Peyer's patch (tissue), 4 donors: Measurements from ENCODE around the gene LIAS.

Experiments used
- POLR2A ChIP-seq, 2 donors: fragments of 450-650 bp; IDR thresholded peaks; one replicate each; pipeline ENCODE4 v1.5.1; 2017; ENCODE audit warnings: antibody characterized with exemption in 2 of 2, mild to moderate bottlenecking in 2 of 2, moderate library complexity in 2 of 2
- TF ChIP-seq, protein P1 (sequence below), 6 experiments: fragments of 450-650 bp in 4 of 6; fragments of 200-600 bp in 2 of 6; sonication (generic) in 1 of 6; IDR thresholded peaks; one replicate each; pipeline ENCODE4 v1.5.1; 2017 to 2019; ENCODE audit warnings: antibody characterized with exemption in 6 of 6, mild to moderate bottlenecking in 3 of 6, moderate library complexity in 1 of 6

DNA sequence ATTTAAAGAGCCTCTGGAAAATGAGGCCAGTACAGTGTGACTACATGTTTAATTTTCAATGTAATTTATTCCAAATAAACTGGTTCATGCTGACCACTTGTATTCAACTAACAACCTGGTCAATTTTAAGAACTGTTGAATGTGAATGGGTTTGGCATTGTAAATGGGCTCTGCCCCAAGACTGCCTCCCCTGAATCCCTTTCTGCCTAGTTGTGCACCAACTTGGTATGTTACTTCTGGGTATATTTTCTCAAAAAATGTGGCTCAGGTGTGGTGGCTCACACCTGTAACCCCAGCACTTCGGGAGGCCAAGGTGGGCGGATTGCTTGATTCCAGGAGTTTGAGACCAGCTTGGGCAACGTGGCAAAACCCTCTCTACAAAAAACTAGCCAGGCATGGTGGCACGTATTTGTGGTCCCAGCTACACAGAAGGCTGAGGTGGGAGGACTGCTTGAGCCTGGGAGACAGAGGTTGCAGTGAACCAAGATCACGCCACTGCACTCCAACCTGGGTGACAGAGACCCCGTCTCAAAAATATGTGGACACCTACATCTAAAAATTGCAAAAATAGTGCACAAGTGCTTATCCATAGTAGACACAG, 7.3 kb upstream of the LIAS start:
- no peak for TF ChIP-seq POLR2A (IDR thresholded peaks at IDR 0.05)
- TF ChIP-seq, protein P1, sequence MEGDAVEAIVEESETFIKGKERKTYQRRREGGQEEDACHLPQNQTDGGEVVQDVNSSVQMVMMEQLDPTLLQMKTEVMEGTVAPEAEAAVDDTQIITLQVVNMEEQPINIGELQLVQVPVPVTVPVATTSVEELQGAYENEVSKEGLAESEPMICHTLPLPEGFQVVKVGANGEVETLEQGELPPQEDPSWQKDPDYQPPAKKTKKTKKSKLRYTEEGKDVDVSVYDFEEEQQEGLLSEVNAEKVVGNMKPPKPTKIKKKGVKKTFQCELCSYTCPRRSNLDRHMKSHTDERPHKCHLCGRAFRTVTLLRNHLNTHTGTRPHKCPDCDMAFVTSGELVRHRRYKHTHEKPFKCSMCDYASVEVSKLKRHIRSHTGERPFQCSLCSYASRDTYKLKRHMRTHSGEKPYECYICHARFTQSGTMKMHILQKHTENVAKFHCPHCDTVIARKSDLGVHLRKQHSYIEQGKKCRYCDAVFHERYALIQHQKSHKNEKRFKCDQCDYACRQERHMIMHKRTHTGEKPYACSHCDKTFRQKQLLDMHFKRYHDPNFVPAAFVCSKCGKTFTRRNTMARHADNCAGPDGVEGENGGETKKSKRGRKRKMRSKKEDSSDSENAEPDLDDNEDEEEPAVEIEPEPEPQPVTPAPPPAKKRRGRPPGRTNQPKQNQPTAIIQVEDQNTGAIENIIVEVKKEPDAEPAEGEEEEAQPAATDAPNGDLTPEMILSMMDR (IDR thresholded peaks at IDR 0.05): no peak
